ENCODE data around the gene ZNF678.
"Not testable (repeated sequence)": the region's sequence is repeated elsewhere in the genome, so short reads cannot be mapped to it uniquely, and the experiment has no call there.

ZNF678 gene

DNA sequence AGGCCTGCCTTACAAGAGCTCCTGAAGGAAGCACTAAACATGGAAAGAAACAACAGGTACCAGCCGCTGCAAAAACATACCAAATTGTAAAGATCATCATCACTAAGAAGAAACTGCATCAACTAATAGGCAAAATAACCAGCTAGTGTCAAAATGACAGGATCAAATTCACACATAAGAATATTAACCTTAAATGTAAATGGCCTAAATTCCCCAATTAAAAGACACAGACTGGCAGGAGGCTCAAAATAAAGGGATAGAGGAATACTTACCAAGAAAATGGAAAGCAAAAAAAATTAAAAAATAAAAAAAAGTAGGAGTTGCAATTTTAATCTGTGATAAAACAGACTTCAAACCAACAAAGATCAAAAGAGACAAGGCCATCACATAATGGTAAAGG lies 11.5 kb upstream of the ZNF678 start:
- not testable (repeated sequence) for DNase-seq (ENCODE audit: low read depth)

DNA sequence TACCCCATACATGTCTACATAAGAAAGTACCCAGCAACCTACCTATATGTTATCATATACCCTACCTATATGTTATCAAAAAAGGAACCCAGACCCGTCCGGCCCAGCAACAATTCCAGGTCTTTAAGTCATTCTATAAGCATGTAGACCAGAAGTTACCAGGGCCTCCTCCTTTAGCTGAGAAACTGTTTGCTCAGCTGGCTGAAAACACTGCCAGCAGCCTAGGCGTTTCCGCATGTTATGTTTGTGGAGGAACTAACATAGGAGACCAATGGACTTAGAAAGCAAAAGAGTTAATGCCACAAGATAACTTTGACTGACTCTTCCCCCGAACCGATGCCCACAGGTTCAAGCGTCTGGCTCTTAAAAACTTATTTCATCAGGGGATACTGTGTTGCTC lies 7.1 kb upstream of the ZNF678 start:
- no peak for DNase-seq (ENCODE audit: low read depth)

DNA sequence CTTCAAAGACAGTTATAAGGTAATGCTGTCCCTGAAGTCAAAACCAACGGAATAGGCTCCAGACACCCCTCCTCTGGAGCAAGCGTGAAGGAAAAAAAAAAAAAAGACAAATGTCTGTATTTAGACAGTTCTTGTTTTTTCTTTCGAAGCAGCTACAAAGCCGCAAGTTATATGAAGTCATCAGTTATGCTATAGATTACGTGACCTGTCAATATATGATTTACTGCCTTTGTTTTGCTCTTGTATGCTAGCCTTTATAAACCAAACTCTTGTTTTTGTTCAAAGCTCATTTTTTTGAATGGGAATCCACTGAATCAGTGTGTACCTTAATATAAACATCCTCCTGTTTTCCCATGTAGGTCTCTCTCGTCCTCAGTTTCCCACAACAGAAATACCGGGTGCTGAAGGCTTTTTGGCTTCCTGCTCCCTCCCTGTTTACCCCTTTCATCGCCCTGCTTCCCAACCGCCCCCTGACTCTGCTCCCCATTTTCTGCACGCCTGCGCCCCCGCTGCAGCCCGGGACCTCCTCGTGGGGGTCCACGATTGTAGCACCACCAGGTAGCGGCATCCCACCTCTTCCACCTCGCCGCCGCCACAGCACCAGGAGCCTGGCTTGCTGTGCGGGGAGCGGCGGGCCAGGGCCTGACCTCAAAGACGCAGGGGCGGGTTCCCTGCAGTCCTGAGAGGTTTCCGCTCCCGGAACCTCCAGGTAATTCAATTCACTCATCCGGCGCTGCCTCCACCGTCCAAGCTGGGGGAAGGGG lies 5.2 kb upstream of the ZNF678 start:
- no peak for DNase-seq (ENCODE audit: low read depth)

DNA sequence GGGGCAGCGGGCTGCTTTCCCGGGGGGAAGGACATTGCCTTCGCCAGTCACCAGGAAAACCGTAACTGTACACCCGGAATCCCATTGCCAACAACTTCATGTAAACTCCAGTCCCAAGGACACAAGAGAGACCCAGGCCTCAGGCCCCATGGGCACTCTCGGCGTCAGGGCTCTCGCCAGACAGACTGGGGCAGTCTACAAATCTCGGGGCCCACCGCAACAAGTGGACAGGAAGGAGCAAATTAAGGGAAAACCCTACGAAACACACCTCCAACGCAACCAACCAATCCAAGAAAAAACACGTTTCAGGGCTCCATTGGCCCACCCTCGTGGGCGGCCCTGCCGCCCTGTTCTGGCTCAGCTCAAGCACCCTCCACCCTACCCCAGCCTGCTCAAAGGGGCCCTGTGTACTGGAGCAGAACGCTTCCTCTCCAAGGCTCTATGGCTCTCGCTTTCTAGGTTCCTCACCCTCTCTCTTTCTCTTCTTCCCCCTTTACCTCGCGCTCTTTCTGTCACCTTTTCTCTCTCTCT lies 4.6 kb upstream of the ZNF678 start:
- no peak for DNase-seq (ENCODE audit: low read depth)

DNA sequence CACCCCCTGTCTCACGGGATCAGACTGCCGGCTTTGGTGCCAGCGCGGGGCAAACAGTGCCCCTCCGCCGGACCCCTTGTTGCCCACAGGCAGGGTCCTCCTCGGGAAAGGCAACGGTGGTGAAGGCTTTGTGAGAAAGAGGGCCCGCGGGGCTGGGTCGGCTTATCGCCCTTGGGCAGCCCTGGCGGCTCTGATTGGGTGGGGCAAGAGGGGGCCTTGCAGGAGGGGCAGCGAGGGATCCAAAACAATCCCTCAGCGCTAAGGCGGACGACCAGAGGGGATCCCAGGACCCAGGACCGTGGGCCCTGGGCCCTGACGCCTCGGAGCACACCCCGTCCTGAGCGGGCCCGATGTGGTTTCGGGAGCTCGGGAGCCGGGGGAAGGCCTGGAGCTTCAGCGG lies 3.9 kb upstream of the ZNF678 start:
- DNase-seq (ENCODE audit: low read depth) = no peak

DNA sequence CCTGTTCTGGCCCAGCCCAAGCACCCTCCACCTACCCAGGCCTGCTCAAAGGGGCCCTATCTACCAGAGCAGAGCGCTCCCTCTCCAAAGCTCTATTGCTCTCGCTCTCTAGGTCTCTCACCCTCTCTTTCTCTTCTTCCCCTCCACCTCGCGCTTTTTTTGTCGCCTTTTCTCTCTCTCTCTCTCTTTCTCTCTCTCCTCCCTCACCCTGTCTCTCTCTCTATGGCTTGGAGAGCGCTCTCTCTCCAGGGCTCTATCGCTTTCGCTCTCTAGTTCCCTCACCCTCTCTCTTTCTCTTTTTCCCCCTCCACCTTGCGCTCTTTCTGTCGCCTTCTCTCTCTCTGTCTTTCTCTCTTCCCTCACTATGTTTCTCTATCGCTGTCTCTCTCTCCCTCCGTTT lies 3.4 kb upstream of the ZNF678 start:
- no peak for DNase-seq (ENCODE audit: low read depth)

DNA sequence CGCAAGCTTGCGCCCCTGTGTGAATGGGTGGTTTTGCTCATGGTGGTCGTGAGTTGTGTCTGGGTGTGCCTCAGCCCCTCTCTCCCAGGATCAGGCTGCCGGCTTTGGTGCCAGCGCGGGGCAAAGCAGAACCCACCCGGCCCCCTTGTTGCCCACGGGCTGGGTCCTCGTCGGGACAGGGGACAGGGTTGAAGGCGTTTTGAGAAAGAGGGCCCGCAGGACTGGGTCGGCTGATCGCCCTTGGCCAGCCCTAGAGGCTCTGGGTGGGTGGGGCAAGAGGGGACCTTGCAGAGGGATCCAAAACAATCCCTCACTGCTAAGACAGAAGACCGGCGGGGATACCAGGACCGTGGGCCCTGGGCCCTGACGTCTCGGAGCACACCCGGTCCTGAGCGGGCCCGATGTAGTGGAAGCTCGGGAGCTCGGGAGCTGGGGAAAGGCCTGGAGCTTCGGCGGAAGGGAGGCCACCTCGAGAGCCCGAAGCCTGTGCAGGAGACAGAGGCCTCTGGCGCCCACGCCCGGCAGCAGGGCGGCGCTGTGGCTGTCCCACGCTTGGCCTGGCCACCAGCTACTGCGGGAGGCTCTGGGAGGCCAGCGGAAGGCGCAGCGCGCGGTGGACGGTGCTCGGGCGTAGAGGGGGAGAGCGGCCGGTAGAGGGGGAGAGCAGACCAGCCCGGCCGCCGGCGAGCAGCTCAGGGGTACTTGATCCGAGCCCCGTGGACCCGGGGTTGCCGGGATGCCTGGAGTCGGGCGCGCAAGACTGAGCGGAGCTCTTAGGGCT lies 2.8 kb upstream of the ZNF678 start:
- no peak for DNase-seq (ENCODE audit: low read depth)

DNA sequence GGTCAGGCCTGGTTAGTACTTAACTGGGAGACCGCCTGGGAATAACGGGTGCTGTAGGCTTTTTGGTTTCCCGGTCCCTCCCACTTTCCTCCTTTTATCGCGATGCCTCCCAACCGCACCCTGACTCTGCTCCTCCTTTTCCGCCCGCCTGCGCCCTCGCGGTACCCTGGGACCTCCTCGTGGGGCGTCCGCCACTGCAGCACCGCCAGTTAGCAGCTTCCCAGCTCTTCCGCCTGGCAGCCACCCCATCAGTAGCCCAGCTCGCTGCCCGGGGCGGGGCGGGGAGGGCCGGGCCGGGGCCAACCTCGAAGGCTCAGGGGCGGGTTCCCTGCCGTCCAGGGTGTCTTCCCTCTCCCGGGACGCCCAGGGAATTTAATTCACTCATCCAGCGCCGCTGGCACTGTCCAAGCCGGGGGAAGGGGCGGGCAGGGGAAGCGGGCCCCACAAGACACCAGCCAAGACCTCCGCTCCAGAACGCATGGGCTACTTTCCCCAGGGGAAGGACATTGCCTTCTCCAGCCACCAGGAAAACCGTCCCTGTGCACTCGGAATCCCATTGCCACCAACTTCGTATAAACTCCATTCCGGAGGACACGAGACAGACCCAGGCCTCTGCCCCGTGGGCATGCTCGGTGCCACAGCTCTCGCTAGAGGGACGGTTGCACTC lies 2.0 kb upstream of the ZNF678 start:
- no peak for DNase-seq (ENCODE audit: low read depth)

DNA sequence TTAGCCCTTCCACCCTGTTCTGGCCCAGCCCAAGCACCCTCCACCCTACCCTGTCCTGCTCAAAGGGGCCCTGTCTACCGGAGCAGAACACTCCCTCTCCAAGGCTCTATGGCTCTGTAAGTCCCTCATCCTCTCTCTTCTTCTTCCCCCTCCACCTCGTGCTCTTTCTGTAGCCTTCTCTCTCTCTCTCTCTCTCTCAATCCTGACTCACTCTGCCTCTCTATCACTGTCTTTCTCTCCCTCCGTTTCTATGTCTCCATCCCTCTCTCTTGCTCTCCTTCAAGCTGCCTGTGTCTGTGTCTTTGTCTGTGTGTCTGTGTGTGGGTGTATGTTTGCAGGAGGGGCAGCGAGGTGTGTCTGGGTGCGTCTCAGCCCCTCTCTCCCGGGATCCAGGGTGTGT lies 1.3 kb upstream of the ZNF678 start:
- DNase-seq (ENCODE audit: low read depth) = no peak

DNA sequence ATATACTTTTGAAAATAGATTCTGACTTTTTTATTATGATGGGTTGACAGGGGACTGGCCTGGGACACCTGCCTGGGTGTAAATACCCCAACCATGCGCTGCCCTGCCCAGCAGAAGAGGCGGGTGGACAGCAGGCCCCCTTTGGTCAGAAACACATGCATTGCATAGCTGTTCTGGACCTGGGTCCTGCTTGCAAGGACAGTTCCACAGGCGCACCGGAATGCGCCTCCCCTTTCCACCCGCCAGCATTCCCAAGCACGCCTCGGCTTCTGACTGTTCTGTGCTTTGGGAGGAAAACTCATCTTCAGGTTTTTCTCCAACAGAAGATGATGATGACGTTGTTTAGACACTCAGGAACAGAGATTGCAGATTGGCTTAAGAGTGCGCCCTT lies 428 bp upstream of the ZNF678 start:
- DNase-seq (ENCODE audit: low read depth) = no peak

DNA sequence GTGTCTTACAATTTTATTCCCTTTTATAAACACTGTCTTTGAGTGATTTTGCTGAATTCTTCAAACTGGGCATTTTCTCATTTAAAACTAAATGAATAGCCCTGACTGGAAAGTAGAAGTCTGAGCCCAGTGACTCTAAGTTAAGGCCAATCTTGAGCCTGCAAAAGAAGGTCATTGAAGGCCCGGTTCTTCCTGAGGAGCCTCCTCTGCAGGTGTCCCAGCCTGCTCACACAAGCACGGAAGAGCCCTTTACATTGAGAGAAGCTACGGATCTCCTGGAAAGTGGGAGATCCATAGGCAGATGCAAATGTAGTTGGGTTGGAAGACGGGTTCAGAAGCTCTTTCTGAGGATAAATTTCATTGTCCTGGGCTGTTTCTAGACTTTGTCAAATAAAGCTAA lies 3.9 kb downstream of the ZNF678 start:
- DNase-seq (ENCODE audit: low read depth) = no peak

DNA sequence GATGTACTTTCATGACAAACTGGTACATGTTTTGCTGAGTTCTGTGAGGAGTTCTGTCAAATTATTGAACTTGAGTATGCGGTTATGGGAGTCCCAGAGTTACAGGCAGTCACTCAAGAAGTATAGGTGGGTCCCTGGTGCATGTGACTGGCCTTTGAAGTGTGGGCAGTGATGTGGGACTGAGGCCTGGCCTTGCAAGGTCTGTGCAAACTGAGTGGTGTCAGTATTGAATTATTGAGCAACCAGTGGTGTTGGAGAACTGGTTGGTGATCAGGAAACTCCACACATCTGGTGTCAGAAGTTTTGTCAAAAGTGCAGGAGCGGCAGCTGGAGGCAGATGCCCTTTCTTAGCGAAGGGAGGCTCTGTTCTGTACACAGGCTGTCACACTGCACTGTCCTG lies 5.2 kb downstream of the ZNF678 start:
- DNase-seq (ENCODE audit: low read depth) = no peak

DNA sequence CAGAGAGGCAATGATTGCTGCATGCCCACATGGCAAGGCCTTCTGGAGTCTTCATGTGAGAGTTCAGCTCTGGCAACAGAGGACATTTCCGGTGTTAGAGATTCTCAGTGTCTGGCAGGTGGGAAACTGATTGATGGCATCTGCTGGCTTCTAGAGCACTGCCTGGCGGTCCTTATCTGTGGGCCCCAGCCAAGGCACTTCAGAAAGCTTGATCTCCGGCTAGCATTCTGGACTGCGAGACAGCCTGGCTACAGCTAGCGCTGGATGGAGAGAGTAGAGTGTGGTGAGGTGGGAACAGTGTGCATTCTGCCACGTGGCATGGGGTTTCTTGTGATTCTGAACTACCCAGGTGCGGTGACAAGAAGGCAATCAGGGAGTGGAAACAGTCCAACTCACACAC lies 9.4 kb downstream of the ZNF678 start:
- no peak for DNase-seq (ENCODE audit: low read depth)

DNA sequence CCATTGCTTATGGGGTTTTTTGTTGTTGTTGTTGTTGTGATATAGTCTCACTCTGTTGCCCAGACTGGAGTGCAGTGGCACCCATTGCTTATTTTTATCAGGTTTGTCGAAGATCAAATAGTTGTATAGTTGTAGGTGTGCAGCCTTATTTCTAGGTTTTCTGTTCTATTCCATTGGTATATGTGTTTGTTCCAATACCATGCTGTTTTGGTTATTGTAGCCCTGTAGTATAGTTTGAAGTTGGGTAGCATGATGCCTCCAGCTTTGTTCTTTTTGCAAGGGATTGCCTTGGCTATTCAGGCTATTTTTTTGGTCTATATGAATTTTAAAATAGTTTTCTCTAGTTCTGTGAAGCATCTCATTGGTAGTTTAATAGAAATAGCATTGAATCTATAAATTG lies 11.6 kb downstream of the ZNF678 start:
- DNase-seq (ENCODE audit: low read depth) = no peak

DNA sequence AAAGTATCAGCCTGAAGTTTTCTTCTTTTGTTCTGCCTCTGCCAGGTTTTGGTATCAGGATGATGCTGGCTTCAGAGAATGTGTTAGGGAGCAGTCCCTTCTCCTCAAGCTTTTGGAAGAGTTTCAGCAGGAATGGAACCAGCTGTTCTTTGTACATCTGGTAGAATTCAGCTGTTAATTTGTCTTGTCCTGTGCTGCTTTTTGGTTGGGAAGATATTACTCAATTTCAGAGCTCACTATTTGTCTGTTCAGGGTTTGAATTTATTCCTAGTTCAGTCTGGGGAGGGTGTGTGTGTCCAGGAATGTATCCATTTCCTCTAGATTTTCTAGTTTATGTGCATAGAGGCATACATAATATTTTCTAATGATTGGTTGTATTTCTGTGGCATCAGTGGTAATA lies 12.8 kb downstream of the ZNF678 start:
- DNase-seq (ENCODE audit: low read depth) = no peak

DNA sequence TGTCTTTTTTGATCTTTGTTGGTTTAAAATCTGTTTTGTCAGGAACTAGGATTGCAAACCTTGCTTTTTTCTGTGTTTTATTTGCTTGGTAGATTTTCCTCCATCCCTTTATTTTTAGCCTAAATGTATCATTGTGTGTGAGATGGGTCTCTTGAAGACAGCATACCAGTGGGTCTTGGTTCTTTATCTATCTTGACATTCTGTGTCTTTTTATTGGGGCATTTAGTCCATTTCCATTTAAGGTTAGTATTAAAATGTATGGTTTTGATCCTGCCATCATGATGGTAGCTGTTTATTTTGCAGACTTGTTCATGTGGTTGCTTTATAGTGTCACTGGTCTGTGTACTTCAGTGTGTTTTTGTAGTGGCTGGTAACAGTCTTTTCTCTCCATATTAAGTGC lies 14.1 kb downstream of the ZNF678 start:
- no peak for DNase-seq (ENCODE audit: low read depth)

DNA sequence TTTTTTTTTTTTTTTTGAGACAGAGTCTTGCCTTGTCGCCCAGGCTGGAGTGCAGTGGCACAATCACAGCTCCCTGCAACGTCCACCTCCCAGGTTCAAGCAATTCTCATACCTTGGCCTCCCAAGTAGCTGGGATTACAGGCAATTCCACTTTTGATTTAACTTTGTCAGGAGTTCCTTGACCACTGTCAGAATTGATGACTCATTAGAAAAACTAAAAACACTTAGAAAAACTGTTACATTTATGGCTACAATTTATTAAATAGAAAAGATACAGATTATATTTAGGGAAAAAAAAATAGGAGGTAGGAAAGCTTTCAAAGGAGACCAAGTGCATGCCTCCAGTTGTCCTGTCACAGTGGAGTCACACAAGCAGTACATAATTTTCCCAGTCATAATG lies 20.0 kb downstream of the ZNF678 start:
- DNase-seq (ENCODE audit: low read depth) = no peak

DNA sequence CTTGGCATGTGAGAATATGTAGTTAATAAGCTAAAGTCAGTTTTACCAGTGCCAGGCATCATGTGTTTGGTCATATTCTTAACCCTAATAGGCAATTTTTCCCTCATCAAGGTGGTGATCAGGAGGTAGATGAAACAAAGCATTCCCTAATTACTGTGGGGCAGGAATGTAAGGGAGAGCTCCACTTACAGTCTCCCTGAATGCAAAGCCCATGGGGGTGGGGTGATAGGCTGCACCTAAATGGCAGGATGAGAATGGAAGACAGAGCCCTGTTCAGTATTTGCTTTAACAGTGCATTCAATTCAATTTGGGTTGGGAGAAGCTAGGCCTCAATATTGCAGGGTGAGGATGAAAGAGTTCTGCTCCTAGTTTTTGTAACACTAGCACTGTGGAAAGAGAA lies 23.4 kb downstream of the ZNF678 start:
- DNase-seq (ENCODE audit: low read depth) = no peak

DNA sequence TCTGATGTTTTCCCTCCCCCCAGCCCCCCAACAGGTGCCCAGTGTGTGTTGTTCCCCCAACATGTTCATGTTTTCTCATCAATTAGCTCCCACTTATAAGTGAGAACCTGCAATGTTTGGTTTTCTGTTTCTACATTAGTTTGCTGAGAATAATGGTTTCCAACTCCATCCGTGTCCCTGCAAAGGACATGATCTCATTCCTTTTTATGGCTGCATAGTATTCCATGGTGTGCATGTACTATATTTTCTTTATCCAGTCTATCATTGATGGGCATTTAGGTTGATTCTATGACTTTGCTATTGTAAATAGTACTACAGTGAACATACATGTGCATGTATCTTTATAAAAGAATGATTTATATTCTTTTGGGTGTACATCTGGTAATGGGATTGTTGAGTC lies 24.6 kb downstream of the ZNF678 start:
- DNase-seq (ENCODE audit: low read depth) = no peak

DNA sequence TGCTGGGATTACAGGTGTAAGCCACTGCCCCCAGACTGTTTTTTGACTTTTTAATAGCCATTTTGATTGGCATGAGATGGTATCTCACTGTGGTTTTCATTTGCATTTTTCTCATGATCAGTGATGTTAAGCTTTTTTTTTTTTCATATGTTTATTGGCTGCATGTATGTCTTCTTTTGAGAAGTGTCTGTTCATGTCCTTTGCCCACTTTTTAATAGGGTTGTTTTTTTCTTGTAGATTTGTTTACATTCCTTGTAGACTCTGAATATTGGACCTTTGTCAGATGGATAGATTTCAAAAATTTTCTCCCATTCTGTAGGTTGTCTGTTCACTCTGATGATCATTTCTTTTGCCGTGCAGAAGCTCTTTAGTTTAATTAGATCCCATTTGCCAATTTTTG lies 25.4 kb downstream of the ZNF678 start:
- DNase-seq (ENCODE audit: low read depth) = not testable (repeated sequence)

DNA sequence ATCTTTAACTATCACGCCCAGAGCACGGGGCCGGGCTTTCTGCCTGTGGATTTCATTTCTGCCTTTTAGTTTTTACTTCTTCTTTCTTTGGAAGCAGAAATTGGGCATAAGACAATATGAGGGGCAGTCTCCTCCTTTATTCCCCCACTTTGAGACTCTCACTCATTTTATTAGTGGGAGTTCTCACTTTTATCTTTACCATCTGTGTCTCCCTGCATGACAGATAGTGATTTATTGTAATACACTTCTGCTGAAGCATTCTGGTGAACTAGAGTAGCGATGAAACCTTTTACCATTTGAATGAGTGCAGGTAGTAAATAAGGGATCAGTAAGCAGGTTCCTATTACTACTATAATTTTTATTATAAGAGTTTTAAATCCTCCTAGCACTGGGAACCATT lies 26.4 kb downstream of the ZNF678 start:
- not testable (repeated sequence) for DNase-seq (ENCODE audit: low read depth)

DNA sequence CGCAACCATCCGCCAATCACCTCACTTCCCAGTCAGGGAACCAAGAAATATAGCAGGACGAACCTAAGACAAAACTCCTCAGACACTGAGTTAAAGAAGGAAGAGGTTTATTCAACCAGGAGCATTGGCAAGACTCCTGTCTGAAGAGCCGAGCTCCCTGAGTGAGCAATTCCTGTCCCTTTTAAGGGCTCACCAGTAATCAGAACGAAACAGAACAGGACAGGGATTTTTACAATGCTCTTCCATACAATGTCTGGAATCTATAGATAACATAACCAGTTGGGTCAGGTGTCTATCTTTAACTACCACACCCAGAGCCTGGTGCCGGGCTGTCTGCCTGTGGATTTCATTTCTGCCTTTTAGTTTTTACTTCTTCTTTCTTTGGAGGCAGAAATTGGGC lies 32.9 kb downstream of the ZNF678 start:
- DNase-seq (ENCODE audit: low read depth) = not testable (repeated sequence)

DNA sequence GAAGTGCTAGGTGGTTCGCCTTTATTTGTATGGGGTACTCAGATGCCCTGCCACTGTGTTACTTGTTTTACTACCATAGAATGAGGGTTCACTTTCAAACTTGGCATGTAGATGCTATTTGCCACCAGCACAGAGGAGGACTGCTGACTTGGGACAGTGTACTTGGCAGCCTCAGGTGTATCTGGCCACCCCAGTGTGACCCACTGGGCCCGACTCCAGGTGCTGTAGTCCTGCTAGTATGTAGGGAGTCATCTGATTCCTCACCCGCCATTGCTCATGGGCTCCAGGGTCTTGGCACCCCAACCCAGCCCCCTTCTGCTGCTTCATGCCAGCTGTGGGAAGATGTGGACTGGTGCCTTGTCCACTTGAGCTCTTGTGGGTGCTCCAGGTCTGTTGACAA lies 40.0 kb downstream of the ZNF678 start:
- DNase-seq (ENCODE audit: low read depth) = no peak
